Hematopoietic multipotent progenitor cell (in vitro differentiated cells): ENCODE data around the gene LRRFIP1. TPM values are rescaled to one million over a fixed set of nuclear protein-coding genes. Genes with fewer than 3 reads are reported as not detected.
"Not testable (repeated sequence)": the region's sequence is repeated elsewhere in the genome, so short reads cannot be mapped to it uniquely, and the experiment has no call there.

Experiments used
- DNase-seq, 3 donors: peaks; one replicate each; pipeline ENCODE4 v3.0.0-alpha.2; 2011 to 2015; ENCODE audit warnings: low read depth in 2 of 3, low spot score in 2 of 3
- total RNA-seq: library from RNA; depleted of rRNA; stranded (reverse); fragments of >200 nt; gene quantifications from one replicate; pipeline ENCODE4 v1.2.3, GENCODE V29; 2012

Gene LRRFIP1, protein sequence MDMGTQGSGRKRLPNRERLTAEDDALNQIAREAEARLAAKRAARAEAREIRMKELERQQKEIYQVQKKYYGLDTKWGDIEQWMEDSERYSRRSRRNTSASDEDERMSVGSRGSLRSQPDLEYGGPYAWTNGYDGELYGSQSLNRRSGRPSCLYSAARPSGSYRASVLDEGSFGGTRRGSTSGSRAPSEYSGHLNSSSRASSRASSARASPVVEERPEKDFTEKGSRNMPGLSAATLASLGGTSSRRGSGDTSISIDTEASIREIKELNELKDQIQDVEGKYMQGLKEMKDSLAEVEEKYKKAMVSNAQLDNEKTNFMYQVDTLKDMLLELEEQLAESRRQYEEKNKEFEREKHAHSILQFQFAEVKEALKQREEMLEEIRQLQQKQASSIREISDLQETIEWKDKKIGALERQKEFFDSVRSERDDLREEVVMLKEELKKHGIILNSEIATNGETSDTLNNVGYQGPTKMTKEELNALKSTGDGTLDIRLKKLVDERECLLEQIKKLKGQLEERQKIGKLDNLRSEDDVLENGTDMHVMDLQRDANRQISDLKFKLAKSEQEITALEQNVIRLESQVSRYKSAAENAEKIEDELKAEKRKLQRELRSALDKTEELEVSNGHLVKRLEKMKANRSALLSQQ
- 65.2 TPM for total RNA-seq

DNA sequence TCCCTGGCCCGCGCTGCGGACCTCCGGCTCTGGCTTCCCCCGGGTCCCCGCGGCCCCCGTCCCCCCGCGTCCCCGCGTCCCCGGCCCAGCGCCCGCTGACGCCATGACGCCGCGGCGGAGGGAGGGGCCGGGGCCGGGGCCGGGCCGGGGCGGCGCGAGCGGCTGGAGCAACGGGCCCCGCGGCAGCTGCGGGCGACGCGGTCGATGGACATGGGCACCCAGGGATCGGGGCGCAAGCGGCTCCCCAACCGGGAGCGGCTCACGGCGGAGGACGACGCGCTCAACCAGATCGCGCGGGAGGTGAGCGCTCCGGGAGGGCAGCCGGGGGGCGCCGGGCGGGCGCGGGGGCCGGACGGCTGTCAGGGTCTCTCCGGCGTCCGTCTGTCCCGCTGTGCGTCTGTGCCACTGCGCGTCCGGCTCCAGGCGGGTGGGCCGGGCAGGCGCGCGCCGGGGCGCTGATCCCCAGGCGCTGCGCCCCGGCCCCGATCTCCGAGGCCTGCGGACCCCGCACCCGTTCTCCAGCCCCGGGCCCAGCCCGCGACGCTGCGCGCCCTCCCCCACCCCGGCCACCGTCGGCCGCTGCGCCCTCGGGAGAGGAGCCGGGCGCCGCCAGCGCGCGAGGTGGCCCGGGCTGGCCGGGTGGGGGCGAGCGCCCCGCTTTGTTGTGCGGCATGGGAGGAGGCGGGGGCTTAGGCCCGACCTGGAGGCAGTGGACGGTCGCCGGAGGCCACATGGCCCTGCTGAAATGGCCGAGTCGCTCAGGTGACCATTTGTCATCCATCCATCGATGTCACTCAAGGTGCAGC, at the start of gene LRRFIP1:
TSS of gene LRRFIP1 (plus strand) at position 147 of the 806 bp plus-strand sequence. CDS start at position 205, 58 bp downstream.
- DNase-seq, result no peak

DNA sequence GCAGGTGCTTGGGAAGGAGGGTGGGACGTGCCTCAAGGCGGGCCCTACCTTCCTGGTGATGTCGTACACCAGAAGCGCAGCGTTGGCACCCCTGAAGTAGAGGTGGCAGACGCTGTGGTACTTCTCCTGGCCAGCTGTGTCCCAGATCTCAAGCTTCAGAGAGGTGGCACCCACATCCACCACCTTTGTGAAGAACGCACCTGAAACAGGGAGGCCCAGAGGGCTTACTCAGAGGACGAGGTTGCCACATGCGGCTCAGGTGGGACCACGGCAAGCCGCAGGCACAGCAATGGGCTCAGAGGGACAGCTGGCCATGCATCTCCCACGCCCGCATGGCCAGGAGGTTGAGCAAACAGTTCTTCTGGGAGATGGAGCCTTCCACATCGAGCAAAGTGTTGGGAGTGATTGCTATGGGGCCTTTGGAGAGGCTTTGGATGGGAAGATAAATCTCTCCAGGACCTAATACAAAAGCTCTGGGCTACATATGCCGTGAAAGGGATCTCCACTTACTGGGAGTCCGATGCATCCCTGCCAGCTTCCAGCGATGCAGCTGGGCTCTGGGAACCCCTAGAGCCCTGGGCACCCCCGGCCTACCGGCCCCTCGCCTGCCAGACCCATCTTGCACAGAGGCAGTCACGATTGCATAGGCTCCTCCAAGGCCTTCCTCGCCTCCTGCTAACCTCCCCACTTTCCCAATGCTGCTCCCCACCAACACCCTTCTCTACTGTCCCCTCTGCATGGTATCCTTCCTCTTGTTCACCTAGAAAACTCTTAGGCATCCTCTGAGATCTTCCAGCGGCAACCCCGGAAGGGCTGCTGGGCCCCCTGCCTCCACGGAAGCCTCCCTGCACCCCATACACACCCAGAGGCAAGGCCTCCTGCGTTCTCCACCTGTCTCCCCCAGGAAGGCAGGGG, 49.2 kb upstream of the LRRFIP1 start:
- DNase-seq, result no peak

DNA sequence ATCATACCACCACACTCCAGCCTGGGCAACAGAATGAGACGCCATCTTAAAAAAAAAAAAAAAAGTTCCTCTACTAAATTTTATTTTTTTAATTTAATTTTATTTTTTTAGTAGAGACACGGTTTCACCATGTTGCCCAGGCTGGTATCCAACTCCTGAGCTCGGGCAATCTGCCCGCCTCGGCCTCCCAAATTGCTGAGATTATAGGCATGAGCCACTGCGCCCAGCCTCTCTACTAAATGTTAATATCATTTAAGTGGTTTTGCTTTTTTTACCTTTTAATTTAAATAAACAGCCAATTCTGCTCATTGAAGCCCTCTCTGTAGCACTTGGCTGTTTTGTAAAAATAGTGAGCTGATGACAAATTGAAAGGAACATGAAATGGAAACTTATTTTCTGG, 46.1 kb upstream of the LRRFIP1 start:
- no peak for DNase-seq

DNA sequence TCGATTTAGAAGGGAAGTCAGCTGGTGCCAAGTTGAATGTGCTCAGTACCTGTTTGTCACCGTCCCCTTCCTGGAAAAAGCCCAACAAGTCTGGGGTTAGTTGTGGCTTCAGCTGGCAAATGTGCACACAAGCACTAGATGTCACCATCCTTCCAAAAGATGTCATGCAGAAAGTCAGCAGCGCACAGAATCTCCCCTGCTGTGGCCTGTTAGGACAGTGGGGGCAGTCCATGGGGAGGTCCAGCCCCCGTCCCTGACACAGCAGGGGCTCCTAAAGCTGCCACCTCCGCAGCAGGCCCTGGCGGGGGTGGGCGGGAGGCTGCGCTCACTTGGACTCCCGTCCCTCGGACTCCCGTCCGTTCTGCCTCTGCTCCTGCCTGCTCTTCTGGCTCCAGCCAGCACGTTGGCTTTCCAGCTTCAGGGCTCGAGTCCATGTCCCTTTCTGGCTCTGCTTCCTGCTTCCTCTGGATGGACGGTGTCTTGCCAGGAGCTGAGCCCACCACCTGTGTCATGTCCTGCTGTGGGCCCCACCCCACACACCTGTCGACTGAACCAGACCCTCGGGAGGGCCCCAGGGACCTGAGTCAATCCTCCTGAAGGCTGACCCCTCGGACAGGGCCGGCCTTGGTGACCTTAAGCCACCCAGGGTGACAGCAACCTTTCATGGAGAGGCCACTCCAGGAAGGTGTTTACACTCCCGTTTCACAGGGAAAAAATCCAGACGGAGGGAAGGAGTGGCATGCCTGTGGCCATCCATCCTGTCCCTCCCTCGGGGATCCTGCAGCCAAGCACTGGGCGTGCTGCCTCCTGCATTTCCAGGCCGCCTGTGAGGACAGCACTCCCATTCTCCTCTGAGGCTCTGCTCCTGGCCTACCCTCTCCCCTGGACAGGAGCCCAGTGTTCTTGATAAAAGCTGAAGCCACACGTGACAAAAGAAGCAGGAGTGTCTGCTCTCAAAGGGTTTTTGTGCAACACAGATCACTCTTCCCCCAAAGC, 45.3 kb upstream of the LRRFIP1 start:
- DNase-seq, result peak in 2 of 3 donors; percentile 84 to 93

DNA sequence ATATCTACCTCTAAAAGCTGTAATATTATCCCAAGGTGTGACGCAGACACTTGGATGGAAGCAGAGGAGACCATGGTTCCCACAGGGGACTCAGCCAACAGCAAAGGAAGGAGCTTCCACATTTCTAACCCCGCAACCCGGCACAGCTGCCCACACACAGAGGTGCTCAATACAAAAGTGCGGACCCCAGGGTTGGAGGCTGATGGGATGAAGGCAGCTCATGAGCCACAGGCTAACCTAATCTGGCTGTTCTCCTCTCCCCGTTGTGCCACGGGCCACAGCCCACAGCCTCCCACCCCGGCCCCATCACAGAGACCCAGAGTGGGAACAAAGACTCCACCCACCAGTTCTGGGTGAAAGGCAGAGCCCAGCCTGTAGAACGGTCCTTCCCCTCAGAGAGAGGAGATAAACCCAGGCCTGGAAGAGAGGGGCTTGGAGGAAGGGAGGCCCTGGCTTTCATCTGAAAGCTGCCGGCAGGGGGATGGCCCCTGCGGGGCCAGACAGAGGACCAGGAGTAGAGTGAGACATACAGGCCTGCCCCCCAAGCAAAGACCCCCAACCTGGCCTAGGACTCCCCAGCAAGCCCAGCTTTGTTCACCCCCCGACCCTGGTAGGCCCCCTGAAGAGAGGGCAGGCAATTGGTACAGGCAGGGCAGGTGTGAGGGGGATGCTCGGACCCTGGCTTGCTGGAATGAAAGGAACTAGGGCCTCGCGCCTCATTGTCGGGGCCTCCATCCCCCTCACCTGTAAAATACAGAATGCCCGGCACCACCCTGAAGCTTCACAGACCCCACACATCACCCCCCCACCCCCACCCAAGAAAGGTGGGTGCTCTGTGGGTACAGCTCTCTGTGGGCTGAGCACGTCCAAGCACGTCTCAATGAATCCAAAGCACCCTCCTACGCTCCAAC, 43.7 kb upstream of the LRRFIP1 start:
- no peak for DNase-seq

DNA sequence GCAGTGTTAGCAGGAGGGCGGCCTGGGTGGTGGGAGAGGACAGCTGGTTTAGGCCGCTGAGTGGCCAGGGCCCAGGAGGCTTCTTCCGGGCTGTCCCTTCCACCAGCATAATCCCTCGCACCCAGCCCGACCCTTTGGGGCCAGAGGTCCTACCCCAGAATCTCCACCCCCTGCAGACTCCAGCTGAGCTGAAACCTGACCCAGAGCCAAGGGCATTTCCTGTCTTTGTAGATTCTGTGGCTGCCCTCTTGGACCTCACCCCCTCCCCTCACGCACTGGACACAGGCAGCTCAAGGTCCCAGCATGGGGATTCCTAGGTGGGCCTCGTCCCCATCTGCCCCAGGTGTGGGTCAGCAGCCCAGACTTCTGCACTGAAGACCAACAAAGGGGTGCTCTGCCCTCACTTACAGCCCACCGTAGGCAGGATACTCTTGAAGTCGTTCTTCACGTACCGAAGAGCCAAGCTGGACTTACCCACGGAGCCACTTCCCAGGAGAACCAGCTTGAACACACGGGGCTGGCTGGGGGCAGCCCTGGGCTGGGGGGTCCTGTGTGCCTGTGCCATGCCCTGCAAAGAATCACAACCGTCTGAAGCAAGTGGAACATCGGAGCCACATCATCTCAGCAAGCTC, 41.7 kb upstream of the LRRFIP1 start:
- DNase-seq, result no peak

DNA sequence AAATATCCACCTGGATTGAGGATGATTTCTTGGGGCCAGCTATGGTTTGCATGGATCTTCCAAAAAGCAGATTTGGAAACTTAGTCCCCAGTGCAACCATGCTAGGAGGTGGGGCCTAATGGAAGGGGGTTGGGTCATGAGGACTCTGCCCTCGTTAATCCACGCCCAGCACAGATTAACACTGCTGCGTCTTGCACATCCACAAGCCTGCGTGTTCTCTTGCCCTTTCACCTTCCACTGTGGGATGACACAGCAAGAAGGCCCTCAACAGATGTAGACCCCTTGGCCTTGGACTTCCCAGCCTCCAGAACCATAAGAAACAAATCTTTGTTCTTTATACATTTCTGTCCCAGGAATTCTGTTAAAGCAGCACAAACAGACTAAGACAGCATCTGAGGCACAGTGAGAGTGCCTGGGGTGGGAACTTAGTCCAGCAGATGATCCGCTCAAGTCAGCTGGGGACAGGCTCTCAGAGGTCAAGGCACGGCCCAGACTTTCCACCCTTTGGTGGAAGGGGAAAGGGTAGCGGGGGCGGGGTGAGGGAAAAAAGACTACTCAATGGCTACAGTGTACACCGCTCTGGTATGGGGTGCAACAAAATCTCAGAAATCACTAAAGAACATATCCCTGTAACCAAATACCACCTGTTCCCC, 39.2 kb upstream of the LRRFIP1 start:
- no peak for DNase-seq

DNA sequence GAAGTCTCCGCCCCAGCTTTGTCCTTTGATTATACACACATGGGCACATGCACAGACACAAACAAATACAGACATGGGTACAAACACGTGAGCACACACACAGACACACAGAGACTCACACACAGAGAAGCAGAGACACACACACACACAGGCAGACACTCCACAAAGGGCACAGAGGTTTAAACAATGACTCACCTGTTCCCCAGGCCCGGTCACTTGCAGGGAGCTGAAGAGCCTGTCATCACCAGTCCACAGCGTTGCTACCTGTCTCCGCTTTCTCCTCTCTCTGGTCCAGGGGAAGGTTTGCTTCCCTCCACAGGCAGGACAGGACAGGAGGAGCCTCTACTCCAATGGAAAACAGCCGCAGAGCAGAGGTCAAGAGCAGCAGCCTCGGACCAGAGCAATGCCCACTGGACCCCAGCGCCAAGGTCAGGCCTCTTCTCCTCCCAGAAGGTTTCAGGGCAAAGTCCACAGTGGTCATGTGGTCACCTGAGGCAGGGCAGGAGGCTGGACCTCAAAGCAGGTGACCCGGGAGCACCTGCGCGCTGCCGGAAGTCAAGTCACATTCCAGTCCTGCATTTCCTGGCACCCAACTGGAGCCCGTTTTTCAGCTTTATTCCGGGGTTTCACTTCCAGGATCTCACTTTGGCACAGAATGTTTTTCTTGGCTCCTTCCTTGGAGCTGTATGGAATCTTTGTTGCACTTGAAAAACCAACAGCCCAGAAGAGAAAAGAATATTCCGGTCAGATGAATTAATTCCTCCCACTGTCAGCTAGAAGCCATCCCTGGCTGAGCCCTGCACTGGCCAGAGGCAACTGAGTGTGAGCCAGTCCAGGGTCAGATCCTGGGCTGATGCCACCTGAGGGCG, 36.9 kb upstream of the LRRFIP1 start, which contains the start of gene RAB17:
TSS of gene RAB17 (minus strand) at position 463 of the 869 bp plus-strand sequence. CDS start 4,580 bp downstream, outside the sequence.
- DNase-seq, result no peak

DNA sequence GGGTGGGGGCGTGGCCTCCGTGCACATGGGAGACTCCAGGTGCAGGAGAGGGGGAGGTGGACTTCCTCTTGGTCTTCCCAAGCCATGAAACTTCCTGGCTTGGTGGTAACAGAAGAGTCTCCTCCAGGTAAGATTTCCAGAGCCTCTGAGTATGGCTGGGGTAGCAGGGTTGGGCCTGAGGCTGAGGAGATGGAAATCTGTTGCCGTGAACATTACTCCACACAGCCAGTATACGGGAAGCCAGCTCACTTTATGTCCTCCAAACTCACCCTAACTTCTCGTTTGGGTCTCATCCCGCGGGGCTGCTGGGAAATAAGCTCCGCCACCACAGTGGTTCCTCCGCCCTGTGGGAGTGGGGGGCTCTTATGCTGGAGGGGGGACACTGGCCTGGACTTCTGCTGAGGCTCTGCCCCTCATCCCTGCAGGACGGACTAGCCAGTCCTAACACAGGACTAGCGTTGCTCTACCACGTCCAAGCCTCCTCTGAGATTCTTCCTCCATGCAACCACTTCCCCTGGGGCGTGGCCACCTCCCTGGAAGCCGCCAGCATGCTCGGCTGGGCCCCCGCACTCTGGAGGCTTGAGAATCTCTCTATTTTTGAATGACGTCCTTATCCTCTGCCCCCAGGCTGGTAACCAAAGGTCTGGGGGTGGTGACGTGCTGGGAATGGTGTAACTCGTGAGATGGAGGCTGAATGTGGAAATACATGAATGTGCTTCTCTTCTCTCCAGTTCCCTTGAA, 36.1 kb upstream of the LRRFIP1 start:
- peak in 1 of 3 donors; percentile 46 for DNase-seq

DNA sequence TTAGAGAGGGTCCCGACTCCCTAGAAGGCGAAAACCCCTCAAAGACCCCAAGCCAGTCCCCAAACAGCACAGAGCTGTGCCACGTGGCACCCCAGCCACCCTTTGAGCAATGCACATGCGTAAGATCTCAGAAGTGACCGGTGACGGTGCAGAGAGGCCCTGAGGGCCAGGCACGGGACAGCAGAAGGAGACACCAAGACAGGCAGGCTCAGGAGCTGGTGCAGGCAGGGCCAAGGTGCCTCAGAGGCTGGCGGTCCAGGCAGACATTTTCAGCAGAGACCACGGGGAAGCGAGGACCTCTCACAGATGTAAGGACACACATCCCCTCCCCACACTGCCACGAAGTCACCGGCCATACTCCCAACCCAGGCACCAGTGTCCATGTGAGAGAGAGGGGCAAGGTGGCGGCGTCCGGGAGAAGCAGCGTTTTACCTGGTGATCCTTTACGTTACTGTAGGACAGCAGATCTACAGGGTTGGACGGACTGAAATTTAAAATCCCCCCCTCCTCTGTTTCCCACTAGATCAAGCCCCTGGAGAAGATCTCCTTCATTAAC, 34.9 kb upstream of the LRRFIP1 start:
- no peak for DNase-seq

DNA sequence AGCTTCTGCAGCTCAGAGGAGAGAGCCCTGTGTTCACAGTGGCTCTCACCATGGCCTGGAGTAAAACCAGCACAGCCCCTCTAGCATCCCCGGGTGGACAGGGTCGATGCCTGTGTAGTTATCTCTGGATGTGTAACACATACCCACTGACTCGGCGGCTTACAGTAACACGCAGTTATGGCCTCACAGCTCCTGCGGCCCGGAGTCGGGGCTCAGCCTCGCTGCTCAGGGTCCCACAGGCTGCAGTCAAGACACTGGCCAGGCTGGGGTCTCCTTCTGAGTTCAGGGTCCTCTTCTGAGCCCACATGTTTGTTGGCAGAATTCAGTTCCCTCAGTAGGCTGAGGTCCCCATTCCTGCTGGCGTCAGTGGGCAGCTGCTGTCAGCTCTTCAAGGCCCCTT, 34.4 kb upstream of the LRRFIP1 start:
- DNase-seq, result no peak

DNA sequence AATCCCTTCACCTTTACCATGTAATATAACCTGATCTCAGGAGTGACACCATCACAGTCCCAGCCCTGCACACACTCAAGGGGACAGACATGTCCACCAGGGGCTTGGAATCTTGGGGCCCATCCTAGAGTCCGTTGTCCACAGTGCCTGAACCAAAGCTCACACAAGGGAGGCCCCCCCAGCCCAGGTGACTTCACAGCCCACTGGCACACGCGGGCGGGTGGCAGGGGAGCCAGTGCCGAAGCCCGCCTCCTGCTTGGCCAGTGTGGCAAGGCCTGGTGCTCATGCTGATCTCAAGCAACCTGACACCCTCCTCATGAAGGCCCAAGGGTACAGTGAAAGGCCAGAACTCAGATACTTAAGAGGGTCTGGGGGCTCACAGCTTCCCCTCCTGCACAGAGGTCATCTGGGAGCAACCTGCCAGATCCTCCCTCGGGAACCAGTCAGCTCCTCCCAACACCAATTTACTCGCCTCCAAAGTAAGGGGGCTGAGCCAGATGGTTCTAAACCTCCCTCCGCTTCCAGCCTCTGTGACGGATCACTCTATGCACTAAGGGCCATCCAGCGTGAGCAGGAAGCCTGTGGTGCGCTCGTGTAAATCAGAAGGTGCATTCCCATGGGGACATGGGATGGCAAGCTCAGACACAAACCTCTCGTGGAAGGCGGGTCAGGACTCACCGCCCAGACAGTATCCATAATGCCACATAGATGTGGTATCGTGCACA, 33.6 kb upstream of the LRRFIP1 start:
- DNase-seq, result no peak

DNA sequence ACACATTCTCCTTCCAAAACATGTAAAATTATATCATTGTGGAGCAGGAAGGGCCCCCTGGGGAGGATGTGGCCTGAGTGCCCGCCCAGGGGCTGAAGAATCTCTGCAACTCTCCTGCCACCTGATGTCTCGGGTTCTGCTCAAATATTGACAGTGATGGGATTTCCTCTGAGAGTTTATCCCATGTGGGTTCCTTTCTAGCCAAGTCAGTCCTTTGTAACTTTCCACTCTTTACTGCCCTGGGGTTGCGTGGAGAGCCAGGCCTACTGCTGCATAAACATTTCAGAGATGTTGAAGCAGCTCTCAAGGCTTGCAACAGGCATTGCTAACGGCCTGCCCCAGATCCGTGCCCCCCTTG, 32.9 kb upstream of the LRRFIP1 start:
- DNase-seq, result no peak

DNA sequence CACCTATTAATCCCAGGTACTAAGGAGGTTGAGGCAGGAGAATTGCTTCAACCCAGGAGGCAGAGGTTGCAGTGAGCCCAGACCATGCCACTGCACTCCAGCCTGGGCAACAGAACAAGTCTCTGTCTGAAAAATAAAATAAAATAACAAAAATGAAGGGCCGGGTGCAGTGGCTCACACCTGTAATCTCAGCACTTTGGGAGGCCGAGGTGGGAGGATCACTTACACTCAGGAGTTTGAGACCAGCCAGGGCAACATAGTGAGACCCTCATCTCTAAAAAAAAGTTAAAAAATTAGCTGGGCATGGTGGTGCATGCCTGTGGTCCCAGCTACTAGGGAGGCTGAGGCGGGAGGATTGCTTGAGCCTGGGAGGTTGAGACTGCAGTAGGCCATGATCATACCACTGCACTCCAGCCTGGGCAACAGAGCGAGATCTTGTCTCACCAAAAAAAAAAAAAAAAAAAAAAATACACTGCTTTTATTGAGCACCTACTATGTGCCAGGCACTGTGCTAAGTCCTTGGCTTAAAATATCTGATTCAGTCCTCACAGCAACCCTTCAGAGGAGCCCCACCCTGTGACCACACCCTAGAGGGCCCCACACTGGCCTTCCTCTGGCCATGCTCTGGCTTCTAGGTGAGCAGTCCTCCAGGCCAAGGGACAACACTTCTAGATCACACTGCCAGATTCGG, 31.4 kb upstream of the LRRFIP1 start:
- not testable (repeated sequence) for DNase-seq
